Measurements from ENCODE around the gene UVRAG. TPM values are rescaled to one million over a fixed set of nuclear protein-coding genes. Genes with fewer than 3 reads are reported as not detected.

The UVRAG gene
- total RNA-seq, 1 experiment from 2014 or later = 6.9 TPM

DNA sequence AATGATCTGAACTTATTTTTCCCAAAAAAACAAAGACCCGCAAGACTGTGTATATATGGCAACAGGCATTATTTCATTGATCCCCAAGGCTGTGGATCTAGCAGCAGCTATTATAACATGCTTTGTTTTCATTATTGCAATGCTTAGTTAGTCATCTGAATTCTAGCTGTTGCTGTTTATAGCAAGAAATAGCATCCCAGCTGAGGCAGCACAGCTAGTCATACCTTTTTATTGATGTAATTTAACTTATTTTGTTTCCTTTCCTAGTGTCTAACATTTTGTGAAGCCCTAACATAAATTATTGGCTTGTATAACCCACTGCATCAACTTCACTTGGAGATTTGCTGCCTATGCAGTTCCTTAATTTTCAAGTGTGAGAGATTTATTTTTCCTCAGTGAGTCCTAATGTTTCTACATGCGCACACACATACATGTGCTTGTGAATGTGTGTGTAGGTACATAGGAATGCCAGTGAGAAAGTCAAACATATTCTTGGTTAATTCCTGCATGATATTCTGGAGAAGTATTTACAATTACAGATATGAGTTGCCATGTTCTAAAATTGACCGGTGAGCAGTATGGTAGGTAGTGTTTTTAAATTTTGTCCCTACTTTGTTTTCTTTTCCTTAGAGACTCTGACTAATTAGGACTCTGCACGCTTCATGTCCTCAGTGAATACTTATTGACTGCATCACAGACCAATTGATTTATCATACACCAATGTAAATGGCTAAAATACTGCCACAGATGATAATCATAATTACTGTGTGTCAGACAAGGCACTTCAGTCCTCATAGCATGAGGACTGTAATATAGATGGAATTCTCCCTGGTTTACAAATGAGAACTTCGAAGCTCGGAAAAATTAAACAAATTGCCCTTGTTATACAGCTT lies 272.0 kb downstream of the UVRAG start:
- no peak for DNase-seq (ENCODE audit: low read depth)
- in situ Hi-C loops (cut with HindIII; ENCODE audit: low pct_unique_long_range_greater_than_20kb, low sequenced_read_pairs) = no loop called here

GRCh38 chr11:76087749-76088148 lies 272.7 kb downstream of the UVRAG start:
- no peak for DNase-seq (ENCODE audit: low read depth)
- in situ Hi-C loops (cut with HindIII; ENCODE audit: low pct_unique_long_range_greater_than_20kb, low sequenced_read_pairs) = no loop called here

- in situ Hi-C loops (cut with HindIII; ENCODE audit: low pct_unique_long_range_greater_than_20kb, low sequenced_read_pairs) = no loop called here
- DNase-seq (ENCODE audit: low read depth) = no peak
Measured at GRCh38 chr11:76088511-76088910, 273.5 kb downstream of the UVRAG start.

- DNase-seq (ENCODE audit: low read depth) = no peak
- in situ Hi-C loops (cut with HindIII; ENCODE audit: low pct_unique_long_range_greater_than_20kb, low sequenced_read_pairs) = no loop called here
Measured at GRCh38 chr11:76090174-76090573, 275.2 kb downstream of the UVRAG start.

DNA sequence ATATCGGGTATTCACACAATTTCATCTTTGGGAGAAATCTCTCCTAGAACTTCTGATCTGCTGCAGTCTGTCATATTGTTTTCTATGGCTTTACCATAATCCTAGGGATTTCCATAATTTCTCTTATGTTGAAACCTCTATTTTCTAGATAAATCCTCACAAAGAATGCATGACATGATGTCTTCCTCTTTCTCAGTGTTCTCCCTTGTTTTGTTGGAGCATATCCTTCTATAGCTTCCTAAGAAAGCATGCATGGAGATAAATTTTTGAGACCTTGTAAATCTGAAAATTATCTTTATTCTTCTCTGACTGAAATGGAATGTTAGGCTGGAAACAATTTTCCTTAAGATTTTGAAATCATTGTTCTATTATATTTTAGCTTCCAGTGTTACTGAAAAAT lies 275.8 kb downstream of the UVRAG start:
- no peak for DNase-seq (ENCODE audit: low read depth)
- in situ Hi-C loops (cut with HindIII; ENCODE audit: low pct_unique_long_range_greater_than_20kb, low sequenced_read_pairs) = no loop called here

- DNase-seq (ENCODE audit: low read depth) = no peak
- in situ Hi-C loops (cut with HindIII; ENCODE audit: low pct_unique_long_range_greater_than_20kb, low sequenced_read_pairs) = no loop called here
Measured at GRCh38 chr11:76094740-76095139, 279.7 kb downstream of the UVRAG start.

GRCh38 chr11:76095891-76096290 lies 280.9 kb downstream of the UVRAG start:
- no peak for DNase-seq (ENCODE audit: low read depth)
- in situ Hi-C loops (cut with HindIII; ENCODE audit: low pct_unique_long_range_greater_than_20kb, low sequenced_read_pairs) = no loop called here

- DNase-seq (ENCODE audit: low read depth) = no peak
- in situ Hi-C loops (cut with HindIII; ENCODE audit: low pct_unique_long_range_greater_than_20kb, low sequenced_read_pairs) = no loop called here
Measured at GRCh38 chr11:76096552-76096951, 281.5 kb downstream of the UVRAG start.

- no peak for DNase-seq (ENCODE audit: low read depth)
- in situ Hi-C loops (cut with HindIII; ENCODE audit: low pct_unique_long_range_greater_than_20kb, low sequenced_read_pairs) = no loop called here
Measured at GRCh38 chr11:76102802-76103201, 287.8 kb downstream of the UVRAG start.

GRCh38 chr11:76103460-76103859 lies 288.4 kb downstream of the UVRAG start:
- DNase-seq (ENCODE audit: low read depth) = no peak
- in situ Hi-C loops (cut with HindIII; ENCODE audit: low pct_unique_long_range_greater_than_20kb, low sequenced_read_pairs) = no loop called here

DNA sequence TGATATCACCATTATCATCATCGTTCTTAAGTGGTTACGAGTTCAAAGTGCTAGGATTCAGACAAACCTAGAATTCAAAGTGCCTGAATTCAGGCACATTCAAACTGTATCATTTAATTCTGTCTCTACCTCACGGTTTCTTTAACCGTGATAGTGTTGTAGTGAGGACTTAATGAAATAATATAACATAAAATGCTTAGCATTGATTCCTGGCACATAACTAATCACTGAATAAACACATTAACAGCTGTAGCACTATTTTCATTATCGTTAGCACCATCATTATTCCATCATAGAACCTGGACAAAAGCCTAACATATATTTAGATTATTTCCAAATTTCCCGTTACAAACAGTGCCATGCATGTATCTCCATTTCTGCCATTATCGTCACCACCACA lies 289.3 kb downstream of the UVRAG start:
- in situ Hi-C loops (cut with HindIII; ENCODE audit: low pct_unique_long_range_greater_than_20kb, low sequenced_read_pairs) = no loop called here
- no peak for DNase-seq (ENCODE audit: low read depth)

DNA sequence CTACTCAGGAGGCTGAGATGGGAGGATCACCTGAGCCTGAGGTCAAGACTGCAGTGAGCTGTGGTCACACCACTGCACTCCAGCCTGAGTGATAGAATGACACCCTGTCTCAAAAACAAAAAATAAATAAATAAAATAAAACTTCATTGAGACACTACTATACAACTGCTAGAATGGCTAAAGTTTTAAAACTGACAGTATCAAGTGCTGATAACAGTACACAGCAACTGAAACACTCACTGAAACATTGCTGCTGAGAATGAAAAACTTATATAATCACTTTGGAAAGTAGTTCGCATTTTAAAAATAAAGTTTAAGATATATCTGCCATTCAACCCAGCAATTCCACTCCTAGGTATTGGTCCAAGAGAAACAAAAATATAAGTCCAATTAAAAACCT lies 290.6 kb downstream of the UVRAG start:
- no peak for DNase-seq (ENCODE audit: low read depth)
- in situ Hi-C loops (cut with HindIII; ENCODE audit: low pct_unique_long_range_greater_than_20kb, low sequenced_read_pairs) = no loop called here

- in situ Hi-C loops (cut with HindIII; ENCODE audit: low pct_unique_long_range_greater_than_20kb, low sequenced_read_pairs) = no loop called here
- no peak for DNase-seq (ENCODE audit: low read depth)
Measured at GRCh38 chr11:76107971-76108370, 293.0 kb downstream of the UVRAG start.

DNA sequence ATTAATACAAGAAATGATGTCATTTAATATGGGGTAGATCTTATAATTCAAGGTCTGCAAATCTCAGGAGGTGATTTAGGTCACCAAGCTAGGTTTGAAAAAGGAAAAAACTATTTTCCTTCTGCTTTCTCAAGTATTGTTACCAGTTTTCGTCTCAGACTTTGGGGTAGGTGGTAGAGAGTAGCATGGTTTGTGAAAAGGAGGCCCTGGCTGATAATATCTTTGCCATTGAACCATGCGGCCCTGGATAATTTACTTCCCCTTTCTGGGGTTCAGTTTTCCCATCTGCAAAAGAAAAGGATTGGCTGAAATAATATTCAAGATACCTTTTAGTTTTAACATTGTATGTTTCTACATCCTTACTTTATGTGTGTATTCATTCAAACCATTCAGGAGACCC lies 299.2 kb downstream of the UVRAG start:
- in situ Hi-C loops (cut with HindIII; ENCODE audit: low pct_unique_long_range_greater_than_20kb, low sequenced_read_pairs) = no loop called here
- DNase-seq (ENCODE audit: low read depth) = no peak

DNA sequence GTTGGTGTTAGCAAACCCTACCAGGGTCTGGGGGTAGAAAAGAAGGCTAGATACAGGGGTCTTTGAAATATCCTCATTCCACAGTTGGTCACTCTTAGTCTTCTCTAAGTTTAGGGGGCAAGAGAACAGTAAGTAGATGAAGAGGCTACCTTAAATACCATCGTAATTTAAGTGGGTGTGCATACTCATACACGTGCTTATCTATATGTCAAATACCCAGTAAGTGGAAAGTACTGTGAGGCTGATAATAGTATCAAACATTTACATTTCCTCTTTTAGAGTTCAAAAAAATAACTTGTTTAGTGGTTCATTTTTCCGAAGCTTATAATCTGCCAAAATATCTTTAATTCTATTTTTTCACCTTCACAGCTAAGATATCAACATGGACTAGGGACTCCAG lies 300.5 kb downstream of the UVRAG start:
- DNase-seq (ENCODE audit: low read depth) = no peak
- in situ Hi-C loops (cut with HindIII; ENCODE audit: low pct_unique_long_range_greater_than_20kb, low sequenced_read_pairs) = no loop called here

GRCh38 chr11:76119032-76119431 lies 304.0 kb downstream of the UVRAG start:
- no peak for DNase-seq (ENCODE audit: low read depth)
- in situ Hi-C loops (cut with HindIII; ENCODE audit: low pct_unique_long_range_greater_than_20kb, low sequenced_read_pairs) = no loop called here

DNA sequence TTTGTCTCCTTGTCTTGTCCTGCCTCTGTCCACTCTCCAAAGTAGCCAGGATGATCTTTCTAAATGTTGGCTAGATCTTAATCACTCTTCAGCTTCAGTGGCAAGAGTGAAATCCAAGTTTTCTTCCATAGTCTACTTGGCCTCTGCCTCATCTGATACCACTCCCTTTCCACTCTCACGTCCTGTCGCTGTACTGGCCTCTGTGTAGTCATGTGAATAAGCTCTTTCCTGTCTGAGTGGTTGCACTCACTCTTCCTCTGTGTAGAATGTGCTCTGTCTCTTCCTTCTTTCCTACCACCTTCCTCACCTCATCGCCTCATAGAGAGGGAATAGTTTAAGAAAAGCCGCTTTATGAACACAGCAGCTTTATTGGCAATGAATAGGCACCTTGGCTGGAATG lies 304.8 kb downstream of the UVRAG start:
- in situ Hi-C loops (cut with HindIII; ENCODE audit: low pct_unique_long_range_greater_than_20kb, low sequenced_read_pairs) = no loop called here

GRCh38 chr11:76120513-76121101 lies 305.6 kb downstream of the UVRAG start:
- in situ Hi-C loops (cut with HindIII; ENCODE audit: low pct_unique_long_range_greater_than_20kb, low sequenced_read_pairs) = no loop called here
- DNase-seq (ENCODE audit: low read depth) = no peak

More for the DNA sequence above, 304.8 kb downstream of the UVRAG start:
- DNase-seq (ENCODE audit: low read depth) = no peak

DNA sequence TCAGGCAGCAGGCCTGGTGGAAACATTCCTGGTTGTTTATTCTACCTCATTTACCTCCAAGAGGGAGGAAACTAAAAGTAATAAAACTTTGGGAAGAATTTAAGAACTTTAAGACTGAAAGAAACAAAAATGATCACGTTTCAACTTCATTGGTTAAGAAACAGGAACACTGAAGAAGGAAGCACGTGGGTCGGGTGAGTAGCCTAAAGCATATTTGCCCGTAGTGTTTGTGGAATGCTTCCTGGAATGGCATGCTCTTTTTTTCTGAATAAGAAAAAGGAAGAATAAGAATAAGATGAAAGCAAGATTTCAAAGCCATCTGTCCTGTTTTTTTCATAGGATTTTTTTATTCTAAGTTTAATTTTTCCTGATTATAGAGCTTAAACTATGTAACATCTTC lies 308.2 kb downstream of the UVRAG start:
- no peak for DNase-seq (ENCODE audit: low read depth)
- in situ Hi-C loops (cut with HindIII; ENCODE audit: low pct_unique_long_range_greater_than_20kb, low sequenced_read_pairs) = no loop called here
